Right renal pelvis (tissue), 4 donors: Measurements from ENCODE around the gene NEDD9. TPM values are rescaled to one million over a fixed set of nuclear protein-coding genes. Genes with fewer than 3 reads are reported as not detected.

Source experiments
- DNase-seq, 4 donors: peaks; one replicate each; pipeline ENCODE4 v3.0.0-alpha.2; 2013; ENCODE audit warnings: low read depth in 4 of 4, low spot score in 3 of 4, missing footprints in 1 of 4
- polyA plus RNA-seq, 4 donors: library from polyadenylated mRNA; unstranded; fragments of 120-200 nt; gene quantifications; one replicate each; pipeline ENCODE4 v1.2.1, GENCODE V29; 2013; ENCODE audit not compliant: insufficient read length in 4 of 4

The NEDD9 gene, protein sequence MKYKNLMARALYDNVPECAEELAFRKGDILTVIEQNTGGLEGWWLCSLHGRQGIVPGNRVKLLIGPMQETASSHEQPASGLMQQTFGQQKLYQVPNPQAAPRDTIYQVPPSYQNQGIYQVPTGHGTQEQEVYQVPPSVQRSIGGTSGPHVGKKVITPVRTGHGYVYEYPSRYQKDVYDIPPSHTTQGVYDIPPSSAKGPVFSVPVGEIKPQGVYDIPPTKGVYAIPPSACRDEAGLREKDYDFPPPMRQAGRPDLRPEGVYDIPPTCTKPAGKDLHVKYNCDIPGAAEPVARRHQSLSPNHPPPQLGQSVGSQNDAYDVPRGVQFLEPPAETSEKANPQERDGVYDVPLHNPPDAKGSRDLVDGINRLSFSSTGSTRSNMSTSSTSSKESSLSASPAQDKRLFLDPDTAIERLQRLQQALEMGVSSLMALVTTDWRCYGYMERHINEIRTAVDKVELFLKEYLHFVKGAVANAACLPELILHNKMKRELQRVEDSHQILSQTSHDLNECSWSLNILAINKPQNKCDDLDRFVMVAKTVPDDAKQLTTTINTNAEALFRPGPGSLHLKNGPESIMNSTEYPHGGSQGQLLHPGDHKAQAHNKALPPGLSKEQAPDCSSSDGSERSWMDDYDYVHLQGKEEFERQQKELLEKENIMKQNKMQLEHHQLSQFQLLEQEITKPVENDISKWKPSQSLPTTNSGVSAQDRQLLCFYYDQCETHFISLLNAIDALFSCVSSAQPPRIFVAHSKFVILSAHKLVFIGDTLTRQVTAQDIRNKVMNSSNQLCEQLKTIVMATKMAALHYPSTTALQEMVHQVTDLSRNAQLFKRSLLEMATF
- polyA plus RNA-seq, result 10 to 100 TPM; 58.8 to 76.5 (median 71.6) TPM

DNA sequence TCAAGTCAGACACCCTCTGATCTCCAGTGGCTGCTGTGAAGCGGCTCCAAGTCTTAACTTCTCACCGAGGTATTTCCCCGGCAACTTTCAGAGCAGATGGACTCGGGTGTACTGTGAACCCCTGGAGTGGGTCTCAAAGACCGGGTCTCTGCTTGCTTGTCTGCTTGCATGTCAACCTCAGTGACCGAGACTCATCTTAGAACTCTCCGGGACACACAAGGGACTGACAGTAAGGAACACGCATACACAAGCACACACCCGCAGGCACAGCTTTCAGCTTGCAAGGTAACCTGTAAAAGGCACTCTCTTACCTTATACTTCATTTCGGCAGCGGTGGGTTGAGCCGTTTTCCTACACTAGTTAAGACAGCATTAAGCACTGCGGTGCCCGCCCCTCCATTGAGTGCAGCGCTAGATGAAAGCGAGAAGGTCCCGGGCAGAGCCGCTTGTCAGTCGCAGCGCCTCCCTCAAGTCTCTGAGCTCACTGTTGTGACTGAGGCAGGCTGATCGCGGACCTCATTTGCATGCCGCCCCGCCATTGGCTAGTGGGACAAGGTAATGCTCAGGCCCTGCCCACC, at the start of gene NEDD9:
Gene NEDD9, minus strand, starts transcription at position 476 of the 577 bp plus-strand sequence. Its CDS starts 153 bp downstream, at position 323.
- peak; percentile 78 to 95 (median 92) for DNase-seq

DNA sequence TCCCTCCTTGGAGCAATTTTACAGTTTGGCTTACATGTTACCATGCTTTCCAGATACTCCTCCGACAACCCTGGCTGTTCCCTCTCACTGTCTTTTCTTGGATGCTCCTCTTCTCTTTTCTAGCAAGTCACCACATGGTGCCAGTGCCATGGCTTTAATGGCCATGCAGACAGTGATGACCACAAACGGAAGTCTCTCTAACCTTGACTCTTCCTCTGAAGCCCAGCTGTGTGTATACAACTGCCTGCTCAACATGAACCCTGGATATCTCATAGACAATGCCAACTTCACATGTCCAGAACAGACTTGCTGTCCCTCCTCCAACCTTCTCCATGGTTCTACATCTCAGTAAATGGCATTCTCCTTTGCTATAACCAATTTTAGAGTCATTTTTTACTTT, 49.8 kb upstream of the NEDD9 start:
- DNase-seq, result no peak

DNA sequence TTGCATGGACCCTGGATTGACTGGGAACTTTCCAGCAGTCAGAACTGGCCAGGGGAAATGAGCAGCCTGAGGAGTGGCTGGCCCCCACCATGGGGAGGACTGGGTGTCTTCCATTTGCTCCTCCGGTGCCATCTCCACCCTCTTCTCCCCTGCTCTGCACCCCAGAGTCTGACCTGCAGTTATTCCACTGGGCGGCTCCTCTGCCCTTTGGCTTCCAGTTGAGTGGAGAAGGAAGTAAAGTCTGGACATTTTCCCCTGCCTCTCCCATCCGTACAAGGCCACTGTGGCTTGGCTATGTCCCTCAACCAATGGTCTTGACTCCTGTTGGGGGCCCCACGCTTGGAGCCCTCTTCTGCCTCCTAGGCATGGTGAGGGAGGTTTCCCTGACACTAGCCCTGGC, 47.9 kb upstream of the NEDD9 start:
- DNase-seq, result no peak

DNA sequence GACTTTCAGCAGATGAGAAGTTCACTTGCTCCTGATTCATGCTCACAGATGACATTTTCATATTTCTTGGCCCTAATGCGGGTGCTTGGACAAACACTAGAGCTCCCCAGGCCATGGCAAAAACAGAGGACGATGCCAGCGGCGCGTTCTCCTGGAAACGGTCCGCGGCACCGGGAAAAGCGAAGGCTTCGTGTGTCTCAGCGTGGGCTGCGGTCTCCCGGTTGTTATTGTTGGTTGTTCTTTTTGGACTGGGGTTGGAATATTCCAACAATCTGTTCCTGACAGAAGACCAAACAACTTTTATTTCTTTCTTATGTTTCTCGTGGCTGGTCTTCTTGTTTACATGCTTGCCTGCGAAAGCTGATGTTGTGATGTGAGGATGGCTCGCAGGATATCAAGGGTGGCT, 46.8 kb upstream of the NEDD9 start:
- DNase-seq, result no peak

DNA sequence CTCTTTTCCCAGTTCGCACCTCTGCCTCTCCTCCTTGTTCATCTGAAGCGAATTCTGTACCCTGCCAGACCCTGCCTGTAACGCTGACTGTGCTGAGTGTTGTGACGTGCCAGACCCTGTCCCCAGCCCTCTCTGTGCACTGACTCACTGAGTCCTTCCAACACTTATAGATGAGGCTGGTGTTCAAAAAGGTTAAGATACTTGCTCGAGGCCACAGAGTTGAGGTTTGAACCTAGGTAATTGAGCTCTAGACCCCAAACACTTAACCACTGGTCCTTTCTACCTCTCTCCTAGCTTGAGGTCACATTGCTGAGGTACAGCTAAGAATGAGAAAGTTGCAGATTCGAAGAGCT, 45.7 kb upstream of the NEDD9 start:
- DNase-seq, result no peak

DNA sequence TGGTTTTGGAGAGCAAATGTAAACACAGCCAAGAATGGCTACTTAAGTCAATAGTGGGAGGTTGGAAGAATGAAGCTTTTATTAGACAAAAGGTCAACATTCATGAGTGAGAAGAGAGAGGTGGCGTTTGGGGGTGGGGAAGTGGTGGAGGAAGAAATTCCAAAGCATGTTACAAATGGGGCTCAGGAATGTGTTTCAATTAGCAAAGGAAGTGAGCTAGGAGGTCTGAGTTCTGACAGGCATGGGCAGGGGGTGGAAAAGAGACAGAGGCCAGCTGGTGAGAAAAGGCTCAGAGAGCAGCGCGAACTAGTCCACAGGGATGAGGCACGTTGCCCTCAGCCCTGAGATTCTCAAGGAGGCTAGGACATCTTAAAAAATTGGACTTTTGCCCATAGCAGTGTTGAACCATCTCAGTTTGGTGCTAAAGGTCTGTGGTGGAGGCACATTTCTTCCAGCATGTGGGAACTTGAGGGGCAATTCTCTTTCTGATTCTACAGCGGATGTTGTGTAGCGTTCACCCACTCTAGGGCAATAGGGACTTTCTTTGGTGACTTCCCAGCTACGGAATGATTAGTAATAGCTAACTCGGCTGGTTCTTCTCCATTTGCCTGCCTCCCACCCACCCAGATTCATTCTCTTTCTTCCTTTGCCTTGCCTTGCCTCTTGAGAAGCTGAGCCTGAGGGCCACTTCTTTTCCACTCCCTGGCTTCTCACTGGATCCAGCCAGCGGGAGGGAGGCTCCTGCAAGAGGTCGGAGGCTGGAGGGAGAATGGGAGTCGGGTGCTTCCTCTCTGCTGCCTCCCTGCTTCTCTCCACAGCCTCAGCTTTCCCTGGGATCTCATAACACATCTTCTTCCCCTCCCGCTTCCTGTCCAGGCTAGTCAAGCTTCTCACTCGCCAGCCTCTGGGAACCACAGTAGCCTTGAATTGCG, 45.1 kb upstream of the NEDD9 start:
- peak; percentile 67 to 86 (median 74) for DNase-seq

DNA sequence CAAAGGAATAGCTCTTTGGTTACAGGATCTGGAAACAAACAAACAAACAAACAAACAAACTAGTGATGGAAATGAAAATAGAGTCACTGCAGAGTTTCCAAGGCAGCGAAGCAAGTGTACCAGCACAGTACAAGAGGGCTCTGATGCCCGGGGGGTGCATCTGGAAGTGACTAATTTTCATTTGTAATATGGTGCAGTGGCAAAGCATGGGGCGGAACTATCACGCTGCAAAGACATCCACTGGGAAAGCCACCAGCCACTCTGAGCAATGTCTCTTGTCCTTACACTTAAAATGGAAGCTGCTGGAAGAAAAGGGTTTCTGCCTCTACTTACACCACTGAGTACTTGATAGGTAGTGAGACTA, 44.4 kb upstream of the NEDD9 start:
- no peak for DNase-seq

DNA sequence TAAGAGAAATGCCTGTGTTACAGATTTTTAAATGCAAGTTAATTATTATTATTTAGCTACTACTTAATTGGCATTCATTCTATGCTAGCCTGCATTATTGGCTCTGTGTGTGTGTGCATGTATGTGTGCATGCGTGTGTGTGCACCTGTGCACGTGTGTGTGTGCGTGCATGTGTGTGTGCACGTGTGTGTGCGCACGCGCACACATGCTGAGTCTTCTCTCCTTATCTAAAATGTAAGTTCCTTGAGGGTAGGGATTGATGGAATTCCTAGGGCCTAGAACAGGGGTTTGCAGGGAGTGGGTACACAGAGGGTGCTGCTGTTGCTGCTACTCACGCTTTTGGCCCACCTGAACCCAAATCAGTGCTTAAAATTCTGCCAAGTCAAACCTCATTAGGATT, 43.8 kb upstream of the NEDD9 start:
- no peak for DNase-seq

DNA sequence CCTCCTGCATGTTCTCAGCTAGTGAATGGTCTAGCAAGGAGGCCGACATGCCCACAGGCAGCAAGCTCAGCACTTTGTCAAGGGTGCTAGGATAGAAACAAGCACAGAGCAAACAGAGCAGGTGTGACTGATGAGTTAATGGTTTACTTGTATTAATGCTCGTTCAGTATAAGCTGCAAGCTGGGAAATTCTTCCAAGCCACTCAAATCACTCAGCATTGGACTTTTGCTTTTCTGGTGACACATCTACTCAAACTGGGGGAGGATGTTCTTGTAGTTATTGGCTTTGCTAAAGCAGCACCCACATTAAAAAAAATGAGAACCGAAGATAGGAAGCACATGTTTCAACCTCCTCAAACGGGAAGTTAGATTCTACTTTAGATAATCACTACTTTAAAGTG, 43.1 kb upstream of the NEDD9 start:
- no peak for DNase-seq

DNA sequence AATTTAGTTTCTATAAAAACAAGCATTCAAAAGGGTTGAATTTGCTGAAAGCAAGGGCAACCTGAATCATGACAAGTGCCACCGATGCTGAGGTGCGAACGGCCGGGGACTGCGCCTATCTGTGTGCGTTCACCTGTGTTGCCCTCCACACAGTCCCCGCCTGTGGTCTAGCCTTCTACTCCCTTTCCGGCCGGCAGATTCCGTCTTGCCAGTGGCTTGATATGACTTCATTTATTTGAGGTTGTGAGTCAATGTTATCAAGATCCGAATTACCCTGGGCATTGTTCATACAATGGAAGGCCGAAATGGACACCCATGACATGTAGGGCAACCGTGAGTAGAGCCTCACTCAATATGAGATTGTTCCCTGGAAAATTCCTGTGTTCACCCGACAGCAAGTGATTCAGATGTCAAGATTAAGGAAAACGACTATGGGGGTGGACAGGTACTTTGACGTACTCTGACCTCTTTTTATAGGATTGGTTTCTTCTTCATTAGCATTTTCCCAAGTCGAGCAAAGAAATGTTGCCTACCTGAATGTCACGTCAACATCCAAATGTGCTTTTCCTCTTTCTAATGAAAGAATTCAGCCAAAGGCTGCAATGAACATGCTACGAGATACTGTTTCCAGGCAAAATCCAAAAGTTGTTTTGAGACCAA, 41.1 kb upstream of the NEDD9 start:
- no peak for DNase-seq

DNA sequence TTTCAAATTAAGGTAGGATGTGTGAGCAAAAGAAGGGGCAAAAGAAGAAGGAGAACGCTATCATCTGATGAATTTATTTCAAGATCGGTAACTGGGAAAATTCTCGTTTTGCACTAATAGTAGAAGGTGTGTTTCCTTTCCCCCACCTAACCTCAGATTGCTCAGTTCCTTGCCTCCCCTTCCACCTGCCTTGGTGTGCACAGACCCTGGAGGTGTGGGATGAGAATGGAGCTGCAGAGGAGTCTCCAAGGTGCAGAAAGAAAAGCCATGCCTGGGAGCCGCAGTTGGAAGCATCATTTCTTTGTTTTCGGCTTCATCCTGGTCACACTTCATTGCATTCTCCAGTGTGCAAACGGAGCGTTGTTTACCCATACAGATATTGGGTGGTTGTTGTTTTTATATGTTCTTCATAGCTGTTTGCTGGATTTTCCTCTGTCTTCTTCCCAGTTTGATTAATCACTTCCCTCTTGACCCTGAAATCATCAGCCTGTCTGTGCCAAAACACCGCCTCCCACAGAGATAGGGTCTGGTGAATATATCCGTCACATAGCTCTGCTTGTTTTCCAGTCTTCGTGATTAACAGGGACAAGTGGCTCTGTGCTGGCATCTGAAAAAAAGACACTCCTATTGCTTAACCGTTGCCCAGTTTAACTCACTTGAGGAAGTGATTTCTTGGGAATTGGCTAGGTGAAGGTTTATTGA, 40.2 kb upstream of the NEDD9 start:
- no peak for DNase-seq

DNA sequence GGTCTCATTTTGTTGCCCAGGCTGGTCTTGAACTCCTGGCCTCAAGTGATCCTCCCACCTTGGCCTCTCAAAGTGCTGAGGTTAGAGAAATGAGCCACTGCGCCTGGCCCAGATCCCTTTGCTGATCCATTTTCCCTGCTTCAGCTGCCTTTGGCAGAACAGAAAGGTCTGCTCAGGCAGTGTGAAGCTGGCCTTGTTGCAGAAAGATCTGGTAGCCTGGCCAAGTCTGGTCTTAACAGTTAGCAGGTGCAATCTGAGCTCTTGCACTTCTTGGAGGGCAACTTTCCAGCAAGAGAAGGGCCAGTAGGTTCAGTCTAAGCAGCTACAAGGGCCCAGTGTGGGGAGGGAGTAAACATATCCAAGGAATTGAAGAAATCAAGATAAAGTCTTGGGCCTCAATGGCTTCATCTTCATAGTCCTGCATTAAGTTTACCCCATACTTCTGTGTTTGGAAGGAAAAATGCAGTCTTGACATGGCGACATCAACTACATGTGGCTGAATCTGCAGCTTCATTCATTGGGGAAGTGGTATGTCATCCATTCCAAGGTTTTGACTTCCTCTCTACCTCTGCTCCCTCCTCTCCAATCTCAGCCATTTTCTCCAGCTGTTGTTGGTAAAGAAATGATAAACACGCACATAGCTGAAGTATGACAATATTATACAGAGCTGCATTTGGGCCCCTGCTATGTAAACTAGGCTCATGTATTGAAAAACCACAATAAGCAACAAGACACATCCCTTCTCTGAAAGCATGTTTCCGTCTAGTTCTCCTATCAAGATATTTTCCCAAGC, 39.0 kb upstream of the NEDD9 start:
- DNase-seq, result no peak

DNA sequence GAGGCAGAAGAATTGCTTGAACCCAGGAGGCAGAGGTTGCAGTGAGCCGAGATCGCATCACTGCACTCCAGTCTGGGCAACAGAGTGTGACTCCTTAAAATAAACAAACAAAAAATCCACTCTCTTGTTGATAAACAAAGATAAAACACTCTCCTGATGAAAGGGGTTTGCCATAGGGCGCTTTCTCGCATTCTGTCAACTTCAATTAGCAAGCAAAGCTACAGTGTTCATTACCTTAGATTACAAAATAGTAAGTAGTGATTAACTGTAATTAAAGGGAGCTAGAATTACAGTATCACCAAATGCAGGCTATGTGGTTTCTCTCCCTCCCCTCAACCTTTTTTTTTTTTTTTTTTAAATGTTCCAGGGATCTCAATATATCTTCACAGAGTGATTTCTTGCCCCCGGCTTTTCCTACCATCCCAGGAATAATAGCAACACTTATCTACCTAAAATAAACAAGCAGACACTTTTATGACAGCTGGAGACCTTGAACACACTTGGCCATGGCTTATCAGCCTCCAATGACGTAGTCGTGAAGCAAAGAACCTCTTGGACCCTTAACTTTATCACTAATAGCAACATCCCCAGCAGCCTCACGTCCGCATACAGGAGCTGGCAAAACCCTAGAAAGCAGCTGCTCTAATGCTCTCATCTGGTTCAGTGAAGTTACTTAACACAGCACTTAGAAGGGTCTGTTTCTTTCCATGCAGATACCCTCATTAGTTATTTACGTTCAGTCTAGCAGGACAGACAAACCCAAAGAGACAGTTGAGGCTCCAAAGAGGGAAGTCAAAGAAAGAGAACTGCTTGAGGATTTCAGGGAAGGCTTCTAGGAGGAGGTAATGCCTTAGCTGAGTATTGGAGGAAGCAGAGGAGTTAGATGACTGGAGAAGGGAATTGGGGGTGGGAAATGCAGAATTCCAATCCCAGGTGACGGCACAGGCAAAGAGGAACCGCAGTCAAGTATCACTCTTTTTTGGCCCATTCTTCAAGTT, 37.9 kb upstream of the NEDD9 start:
- no peak for DNase-seq

DNA sequence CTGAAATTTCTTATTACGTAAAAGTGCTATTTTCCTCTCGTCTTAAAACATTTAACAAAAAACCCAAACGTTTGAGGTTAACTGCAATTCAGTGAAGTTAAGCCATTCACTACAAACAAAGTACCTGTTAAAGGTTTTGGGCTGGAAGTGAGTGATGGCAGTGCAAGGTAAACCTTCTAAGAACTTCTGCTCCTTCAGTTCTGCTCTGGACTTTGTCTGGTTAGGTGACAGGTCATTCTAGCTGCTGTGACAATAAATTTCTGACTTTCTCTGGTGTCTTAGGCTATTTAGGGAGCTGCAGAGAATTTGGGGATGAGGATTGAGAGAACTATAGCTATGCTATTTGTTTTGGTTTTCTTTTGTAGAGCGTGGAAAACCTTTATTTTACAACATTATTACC, 36.5 kb upstream of the NEDD9 start:
- DNase-seq, result no peak

DNA sequence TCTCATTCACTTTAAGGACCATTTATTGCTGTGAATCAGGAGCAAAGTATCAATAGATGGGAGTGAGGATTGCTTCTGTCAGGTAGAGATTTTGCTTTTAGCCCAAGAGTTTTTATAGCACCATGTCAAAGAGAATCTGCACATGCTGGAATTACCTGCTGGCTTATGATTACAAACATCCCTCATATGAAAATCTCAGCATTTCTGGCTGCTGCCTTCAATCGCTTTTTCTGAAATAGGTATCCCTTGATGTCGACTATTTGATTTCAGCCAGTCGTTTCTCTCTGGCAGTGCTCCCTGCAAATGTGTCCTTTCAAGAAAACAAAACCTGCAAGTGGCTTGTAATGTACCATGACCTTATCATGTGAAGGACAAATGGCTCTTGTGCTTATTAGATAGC, 34.5 kb upstream of the NEDD9 start:
- DNase-seq, result no peak

DNA sequence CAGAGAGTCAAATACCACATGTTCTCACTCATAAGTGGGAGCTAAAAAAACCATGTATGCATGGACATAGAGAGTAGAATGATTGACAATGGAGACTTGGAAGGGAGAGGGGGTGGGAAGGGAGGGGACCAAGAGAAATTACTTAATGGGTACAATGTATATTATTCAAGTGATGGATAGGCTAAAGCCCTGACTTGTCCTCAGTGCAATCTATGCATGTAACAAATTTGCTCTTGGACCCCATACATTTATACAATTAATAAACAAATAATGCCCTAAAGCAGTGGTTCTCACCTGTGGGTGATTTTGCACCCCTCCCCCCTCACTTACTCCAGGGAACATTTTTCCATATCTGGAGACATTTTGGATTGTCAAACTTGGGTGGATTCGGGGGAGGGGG, 33.5 kb upstream of the NEDD9 start:
- no peak for DNase-seq

DNA sequence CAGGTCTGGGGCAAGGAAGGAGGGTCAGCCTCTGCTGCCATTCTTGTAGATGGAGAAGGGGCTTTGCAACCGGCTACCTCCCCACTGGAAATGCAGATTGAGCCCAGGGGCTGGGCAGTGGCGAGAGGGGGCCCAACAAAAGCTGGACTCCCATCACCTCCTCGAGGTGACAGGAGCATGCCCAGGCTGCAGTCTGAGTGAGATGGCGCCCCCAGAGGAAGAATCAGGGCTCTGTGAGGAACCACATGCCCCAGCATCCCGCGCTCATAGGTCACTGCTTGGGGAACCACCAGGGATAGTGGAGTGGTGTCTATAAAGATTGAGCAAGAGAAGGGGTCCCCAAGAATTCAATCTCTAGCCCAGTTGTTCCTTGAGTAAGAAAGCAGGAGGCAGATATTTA, 31.6 kb upstream of the NEDD9 start:
- DNase-seq, result no peak
